Stimulated activated memory B cell treated with anti-CD40 and anti-IgM and Interleukin-4, amounts not matched to agents 10 μg/mL and 1 μg/mL and 100 μg/mL, for 72 hours (primary cell): Measurements from ENCODE around the gene OR4Q3.
"Not testable (repeated sequence)": the region's sequence is repeated elsewhere in the genome, so short reads cannot be mapped to it uniquely, and the experiment has no call there.

Source experiments
- ATAC-seq: fragments of 150-1000 bp; cut with Tn5 transposase; 2 replicates; pipeline ENCODE4 v1.10.0; 2021
- H3K27ac Mint-ChIP-seq: one replicate; pipeline ENCODE4 v1.8.0; 2022; ENCODE audit warnings: mild to moderate bottlenecking, mixed read lengths
- H3K27me3 Mint-ChIP-seq: one replicate; pipeline ENCODE4 v1.8.0; 2022; ENCODE audit warnings: mixed read lengths
- H3K36me3 Mint-ChIP-seq: one replicate; pipeline ENCODE4 v1.8.0; 2022; ENCODE audit warnings: mixed read lengths
- H3K4me1 Mint-ChIP-seq: one replicate; pipeline ENCODE4 v1.8.0; 2022; ENCODE audit warnings: mixed read lengths
- H3K4me3 Mint-ChIP-seq: one replicate; pipeline ENCODE4 v1.8.0; 2022; ENCODE audit warnings: mild to moderate bottlenecking, moderate library complexity, mixed read lengths
- H3K9me3 Mint-ChIP-seq: one replicate; pipeline ENCODE4 v1.8.0; 2022; ENCODE audit warnings: mixed read lengths

The OR4Q3 gene

GRCh38 chr14:19743256-19743655 lies at the start of gene OR4Q3:
Gene OR4Q3, plus strand, starts transcription at chr14:19743571.
- no peak for ATAC-seq
- no peaks in the 10 kb centered on the region for H3K9me3 Mint-ChIP-seq
- H3K36me3 Mint-ChIP-seq: no peaks in the 10 kb centered on the region
- no peaks in the 10 kb centered on the region for H3K4me1 Mint-ChIP-seq
- H3K27ac Mint-ChIP-seq: no peak within 1 kb of the TSS
- no peak within 1 kb of the TSS for H3K4me3 Mint-ChIP-seq
- no peaks in the 10 kb centered on the region for H3K27me3 Mint-ChIP-seq

GRCh38 chr14:19729359-19729758 lies 14.0 kb upstream of the OR4Q3 start:
- no peak for ATAC-seq
- Mint-ChIP-seq H3K9me3 (peaks cover 3% of the 10 kb centered on the region), H3K36me3 (no peaks in the 10 kb centered on the region), H3K4me3 (no peak overlapping the region), H3K27me3 (no peaks in the 10 kb centered on the region), H3K27ac (no peak overlapping the region), H3K4me1 (no peaks in the 10 kb centered on the region)

- Mint-ChIP-seq H3K27me3 (no peaks in the 10 kb centered on the region), H3K9me3 (peaks cover 3% of the 10 kb centered on the region), H3K27ac (no peak overlapping the region), H3K4me1 (no peaks in the 10 kb centered on the region), H3K4me3 (no peak overlapping the region), H3K36me3 (no peaks in the 10 kb centered on the region)
- no peak for ATAC-seq
Observed at GRCh38 chr14:19729763-19730162, 13.6 kb upstream of the OR4Q3 start.

GRCh38 chr14:19733893-19734292 lies 9.5 kb upstream of the OR4Q3 start:
- H3K27me3 Mint-ChIP-seq, H3K9me3 Mint-ChIP-seq, H3K27ac Mint-ChIP-seq, H3K36me3 Mint-ChIP-seq, ATAC-seq, H3K4me1 Mint-ChIP-seq, H3K4me3 Mint-ChIP-seq: not testable (repeated sequence)

GRCh38 chr14:19752316-19752715 lies 8.9 kb downstream of the OR4Q3 start:
- H3K27ac Mint-ChIP-seq, H3K27me3 Mint-ChIP-seq, H3K9me3 Mint-ChIP-seq, H3K36me3 Mint-ChIP-seq, H3K4me1 Mint-ChIP-seq, H3K4me3 Mint-ChIP-seq, ATAC-seq: not testable (repeated sequence)

GRCh38 chr14:19754172-19754571 lies 10.8 kb downstream of the OR4Q3 start:
- Mint-ChIP-seq H3K27me3 (no peaks in the 10 kb centered on the region), H3K4me1 (no peaks in the 10 kb centered on the region), H3K9me3 (no peaks in the 10 kb centered on the region), H3K27ac (no peak overlapping the region), H3K36me3 (no peaks in the 10 kb centered on the region), H3K4me3 (no peak overlapping the region)
- ATAC-seq: no peak

GRCh38 chr14:19771491-19771890 lies 28.1 kb downstream of the OR4Q3 start:
- H3K27ac Mint-ChIP-seq, H3K4me1 Mint-ChIP-seq, ATAC-seq, H3K27me3 Mint-ChIP-seq, H3K36me3 Mint-ChIP-seq, H3K9me3 Mint-ChIP-seq, H3K4me3 Mint-ChIP-seq: not testable (repeated sequence)

GRCh38 chr14:19771895-19772430 lies 28.6 kb downstream of the OR4Q3 start:
- Mint-ChIP-seq H3K9me3 (peaks cover 4% of the 10 kb centered on the region), H3K4me3 (no peak overlapping the region), H3K27ac (no peak overlapping the region), H3K36me3 (no peaks in the 10 kb centered on the region), H3K4me1 (no peaks in the 10 kb centered on the region), H3K27me3 (no peaks in the 10 kb centered on the region)
- ATAC-seq: peak; percentile 64

GRCh38 chr14:19772454-19772853 lies 29.1 kb downstream of the OR4Q3 start:
- ATAC-seq, H3K4me3 Mint-ChIP-seq, H3K36me3 Mint-ChIP-seq, H3K9me3 Mint-ChIP-seq, H3K27me3 Mint-ChIP-seq, H3K4me1 Mint-ChIP-seq, H3K27ac Mint-ChIP-seq: not testable (repeated sequence)

GRCh38 chr14:19773204-19773603 lies 29.8 kb downstream of the OR4Q3 start, which contains the start of gene OR4M1:
Gene OR4M1, plus strand, starts transcription at chr14:19773504. Its CDS starts 6,819 bp downstream, at chr14:19780323.
- ATAC-seq, H3K27ac Mint-ChIP-seq, H3K9me3 Mint-ChIP-seq: not testable (repeated sequence)

GRCh38 chr14:19775587-19775986 lies 32.2 kb downstream of the OR4Q3 start:
- Mint-ChIP-seq H3K9me3 (peaks cover 6% of the 10 kb centered on the region), H3K27ac (no peak overlapping the region), H3K4me3 (no peak overlapping the region), H3K36me3 (no peaks in the 10 kb centered on the region), H3K4me1 (no peaks in the 10 kb centered on the region), H3K27me3 (no peaks in the 10 kb centered on the region)
- ATAC-seq: no peak

More at GRCh38 chr14:19773204-19773603, 29.8 kb downstream of the OR4Q3 start, which contains the start of gene OR4M1:
- not testable (repeated sequence) for H3K36me3 Mint-ChIP-seq, H3K27me3 Mint-ChIP-seq, H3K4me3 Mint-ChIP-seq, H3K4me1 Mint-ChIP-seq

- H3K4me1 Mint-ChIP-seq, H3K4me3 Mint-ChIP-seq, H3K9me3 Mint-ChIP-seq, ATAC-seq, H3K36me3 Mint-ChIP-seq, H3K27me3 Mint-ChIP-seq, H3K27ac Mint-ChIP-seq: not testable (repeated sequence)
Observed at GRCh38 chr14:19785848-19786247, 42.5 kb downstream of the OR4Q3 start.

- not testable (repeated sequence) for ATAC-seq, H3K36me3 Mint-ChIP-seq, H3K27ac Mint-ChIP-seq, H3K27me3 Mint-ChIP-seq, H3K9me3 Mint-ChIP-seq, H3K4me3 Mint-ChIP-seq, H3K4me1 Mint-ChIP-seq
Observed at GRCh38 chr14:19787318-19787717, 43.9 kb downstream of the OR4Q3 start.

GRCh38 chr14:19788150-19788549 lies 44.8 kb downstream of the OR4Q3 start:
- ATAC-seq, H3K9me3 Mint-ChIP-seq, H3K27ac Mint-ChIP-seq, H3K4me1 Mint-ChIP-seq, H3K4me3 Mint-ChIP-seq, H3K36me3 Mint-ChIP-seq, H3K27me3 Mint-ChIP-seq: not testable (repeated sequence)

- not testable (repeated sequence) for H3K27me3 Mint-ChIP-seq, ATAC-seq, H3K36me3 Mint-ChIP-seq, H3K27ac Mint-ChIP-seq, H3K4me3 Mint-ChIP-seq, H3K4me1 Mint-ChIP-seq, H3K9me3 Mint-ChIP-seq
Observed at GRCh38 chr14:19796520-19797108, 53.2 kb downstream of the OR4Q3 start.
